GM18907 (cell line): ENCODE measurements around the gene DES.
"Not testable (repeated sequence)": the region's sequence is repeated elsewhere in the genome, so short reads cannot be mapped to it uniquely, and the experiment has no call there.

ENCODE experiments used
- ATAC-seq: cut with Tn5 transposase; IDR thresholded peaks from one replicate; pipeline ENCODE4 v1.9.1; 2021; ENCODE audit warnings: mild to moderate bottlenecking, moderate library complexity; ENCODE audit not compliant: unreplicated experiment

DES gene

DNA sequence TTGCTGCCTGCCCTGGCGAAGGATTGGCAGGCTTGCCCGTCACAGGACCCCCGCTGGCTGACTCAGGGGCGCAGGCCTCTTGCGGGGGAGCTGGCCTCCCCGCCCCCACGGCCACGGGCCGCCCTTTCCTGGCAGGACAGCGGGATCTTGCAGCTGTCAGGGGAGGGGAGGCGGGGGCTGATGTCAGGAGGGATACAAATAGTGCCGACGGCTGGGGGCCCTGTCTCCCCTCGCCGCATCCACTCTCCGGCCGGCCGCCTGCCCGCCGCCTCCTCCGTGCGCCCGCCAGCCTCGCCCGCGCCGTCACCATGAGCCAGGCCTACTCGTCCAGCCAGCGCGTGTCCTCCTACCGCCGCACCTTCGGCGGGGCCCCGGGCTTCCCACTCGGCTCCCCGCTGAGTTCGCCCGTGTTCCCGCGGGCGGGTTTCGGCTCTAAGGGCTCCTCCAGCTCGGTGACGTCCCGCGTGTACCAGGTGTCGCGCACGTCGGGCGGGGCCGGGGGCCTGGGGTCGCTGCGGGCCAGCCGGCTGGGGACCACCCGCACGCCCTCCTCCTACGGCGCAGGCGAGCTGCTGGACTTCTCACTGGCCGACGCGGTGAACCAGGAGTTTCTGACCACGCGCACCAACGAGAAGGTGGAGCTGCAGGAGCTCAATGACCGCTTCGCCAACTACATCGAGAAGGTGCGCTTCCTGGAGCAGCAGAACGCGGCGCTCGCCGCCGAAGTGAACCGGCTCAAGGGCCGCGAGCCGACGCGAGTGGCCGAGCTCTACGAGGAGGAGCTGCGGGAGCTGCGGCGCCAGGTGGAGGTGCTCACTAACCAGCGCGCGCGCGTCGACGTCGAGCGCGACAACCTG is at the start of gene DES:
Gene DES (plus strand): TSS at position 223 of the 857 bp plus-strand sequence. CDS start 86 bp downstream, at position 309.
- no peak for ATAC-seq

DNA sequence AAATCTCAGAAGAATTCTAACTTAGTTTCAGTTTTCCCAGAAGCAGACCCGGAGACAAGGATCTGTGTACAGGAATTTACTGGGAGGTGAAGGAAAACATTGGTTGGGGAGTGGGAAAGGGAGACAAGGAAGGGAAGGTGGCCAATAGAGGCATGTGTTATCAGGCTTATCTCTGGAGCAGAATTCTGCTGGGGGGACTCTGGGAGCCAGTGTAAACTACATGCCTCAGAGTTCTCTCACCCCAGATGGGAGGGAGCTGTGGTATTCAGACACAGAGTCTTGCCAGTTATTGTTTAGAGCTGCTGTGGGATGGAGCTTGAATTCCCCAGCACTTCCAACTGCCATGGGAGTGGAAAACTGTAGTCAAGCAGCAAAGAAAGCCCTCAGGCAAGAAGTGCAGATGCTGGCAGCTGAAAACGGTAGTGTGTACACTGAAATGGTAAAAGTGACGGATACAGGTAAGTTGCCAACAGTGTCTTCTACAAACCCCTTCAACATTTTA is 49.4 kb upstream of the DES start:
- ATAC-seq: no peak

DNA sequence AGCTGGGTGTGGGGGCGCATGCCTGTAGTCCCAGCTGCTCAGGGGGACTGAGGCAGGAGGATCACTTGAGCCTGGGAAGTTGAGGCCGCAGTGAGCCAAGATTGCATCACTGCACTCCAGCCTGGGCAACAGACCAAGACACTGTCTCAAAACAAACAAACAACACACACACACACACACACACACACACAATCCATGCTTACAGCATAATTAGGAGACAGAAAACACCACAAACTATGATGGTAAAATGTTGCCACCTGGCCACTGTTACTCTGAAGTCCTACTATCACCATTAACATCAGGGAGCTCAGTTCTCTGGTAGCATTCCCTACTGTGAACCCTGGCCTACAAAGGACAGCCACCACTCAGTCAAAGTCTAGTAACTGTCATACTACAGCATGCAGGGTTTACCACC is 48.7 kb upstream of the DES start:
- no peak for ATAC-seq

DNA sequence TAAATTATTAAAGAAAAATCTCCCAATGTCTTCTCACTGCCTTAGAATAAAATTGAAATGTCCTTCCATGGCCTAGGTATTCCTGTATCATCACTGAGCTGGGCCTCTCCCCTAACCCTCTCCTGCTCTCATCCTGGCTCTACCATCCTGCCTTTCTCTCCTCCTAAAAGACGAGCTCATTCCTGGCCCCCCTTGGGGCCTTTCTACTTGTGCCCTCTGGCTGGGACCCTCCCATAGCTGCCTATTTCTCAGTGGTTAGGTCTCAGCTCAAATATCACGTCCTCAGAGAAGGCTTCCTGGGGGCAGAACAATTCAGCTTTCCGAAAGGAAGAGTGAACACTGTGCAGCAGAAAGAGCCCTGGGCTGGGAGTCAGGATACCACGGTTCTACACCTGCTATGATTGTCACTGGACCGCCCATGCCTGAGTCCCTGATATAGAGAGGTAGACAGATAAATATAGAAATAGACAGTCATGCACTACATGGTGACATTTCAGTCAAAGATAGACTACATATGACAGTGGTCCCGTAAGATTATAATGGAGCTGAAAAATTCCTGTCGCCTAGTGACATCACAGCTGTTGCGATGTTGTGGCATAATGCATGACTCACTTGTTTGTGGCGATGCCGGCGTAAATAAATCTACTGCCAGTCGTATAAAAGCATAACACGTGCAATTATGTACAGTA is 39.9 kb upstream of the DES start:
- no peak for ATAC-seq

DNA sequence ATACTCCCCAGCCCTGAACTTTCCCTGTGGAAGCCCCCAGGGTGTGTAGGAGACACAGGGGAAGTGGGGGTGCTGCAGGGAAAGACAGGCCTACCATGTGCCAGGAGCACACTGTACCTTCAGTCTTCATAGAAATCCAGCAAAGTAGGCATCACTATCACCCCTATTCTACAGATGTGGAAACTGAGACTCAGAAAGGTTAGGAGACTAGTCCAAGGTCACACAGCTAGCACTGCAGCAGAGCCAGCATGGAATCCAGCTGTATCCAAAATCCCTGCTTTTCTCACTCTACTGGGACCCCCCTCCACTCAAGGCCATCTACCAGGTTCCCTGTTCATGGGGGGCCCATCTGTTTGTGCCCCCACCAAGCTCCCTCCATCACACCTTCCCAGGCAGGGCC is 37.3 kb upstream of the DES start:
- ATAC-seq: no peak

DNA sequence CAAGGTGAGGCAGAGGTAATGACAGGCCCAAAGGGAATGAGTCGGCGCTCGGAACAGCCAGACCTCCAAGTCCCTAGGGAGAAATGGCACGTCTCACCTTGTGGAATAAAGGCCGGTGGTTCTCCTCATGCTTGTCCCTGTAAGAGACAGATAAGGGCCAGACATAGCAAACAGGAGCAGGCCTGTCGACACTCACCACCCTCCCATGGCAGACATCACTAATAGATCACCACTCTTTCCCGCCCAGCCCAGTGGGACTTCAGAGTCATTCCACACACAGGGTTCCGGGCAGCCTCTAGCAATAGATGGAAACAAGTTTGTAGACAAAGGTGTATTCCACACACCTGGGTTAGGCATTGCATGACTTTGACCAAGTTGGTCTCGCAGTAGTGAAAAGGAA is 36.7 kb upstream of the DES start:
- no peak for ATAC-seq

DNA sequence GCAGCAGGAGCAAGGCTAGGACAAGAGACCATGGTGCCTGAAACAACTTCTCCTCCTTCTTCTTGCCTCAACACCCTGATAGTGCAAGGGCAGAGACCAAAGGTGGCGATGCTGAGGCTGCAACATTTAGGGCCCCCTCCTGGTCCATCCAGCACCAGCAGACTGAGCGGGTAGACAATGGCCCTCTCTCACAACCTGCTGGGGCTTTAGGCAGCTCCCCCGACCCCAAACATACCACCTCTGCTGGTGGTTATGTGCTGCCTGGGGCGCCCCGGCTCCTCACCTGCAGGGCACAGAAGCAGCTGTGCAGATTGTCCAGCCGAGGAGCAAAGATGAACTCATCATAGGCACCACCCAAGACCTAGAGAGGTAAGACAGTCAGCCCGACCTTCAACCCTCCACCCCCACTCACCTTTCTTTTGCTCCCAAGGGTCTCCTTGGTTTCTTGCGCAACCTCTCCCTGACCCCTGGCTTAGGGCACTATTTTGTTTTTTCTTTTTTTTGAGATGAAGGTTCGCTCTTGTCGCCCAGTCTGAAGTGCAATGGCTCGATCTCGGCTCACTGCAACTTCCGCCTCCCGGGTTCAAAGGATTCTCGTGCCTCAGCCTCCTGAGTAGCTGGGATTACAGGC is 34.0 kb upstream of the DES start:
- ATAC-seq: no peak

DNA sequence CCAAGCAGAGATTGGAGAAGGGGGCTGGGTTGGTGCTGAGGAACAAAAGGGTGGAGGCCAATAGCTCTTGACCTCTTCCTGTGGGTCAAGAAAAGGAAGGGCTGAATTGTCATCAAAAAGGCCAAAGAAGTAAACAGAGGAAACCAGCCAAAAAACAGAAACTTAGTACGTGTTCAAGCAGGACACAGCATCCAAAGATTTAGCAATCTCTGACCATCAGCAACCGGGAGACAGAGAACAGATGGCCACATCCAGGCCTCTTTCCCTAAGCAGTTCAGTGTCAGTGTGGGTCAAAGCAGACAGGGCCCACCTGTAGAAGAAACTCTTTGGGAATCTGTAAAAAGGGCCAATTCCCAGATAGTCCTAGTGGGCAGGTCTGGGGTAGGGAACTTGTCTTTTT is 33.3 kb upstream of the DES start:
- no peak for ATAC-seq

DNA sequence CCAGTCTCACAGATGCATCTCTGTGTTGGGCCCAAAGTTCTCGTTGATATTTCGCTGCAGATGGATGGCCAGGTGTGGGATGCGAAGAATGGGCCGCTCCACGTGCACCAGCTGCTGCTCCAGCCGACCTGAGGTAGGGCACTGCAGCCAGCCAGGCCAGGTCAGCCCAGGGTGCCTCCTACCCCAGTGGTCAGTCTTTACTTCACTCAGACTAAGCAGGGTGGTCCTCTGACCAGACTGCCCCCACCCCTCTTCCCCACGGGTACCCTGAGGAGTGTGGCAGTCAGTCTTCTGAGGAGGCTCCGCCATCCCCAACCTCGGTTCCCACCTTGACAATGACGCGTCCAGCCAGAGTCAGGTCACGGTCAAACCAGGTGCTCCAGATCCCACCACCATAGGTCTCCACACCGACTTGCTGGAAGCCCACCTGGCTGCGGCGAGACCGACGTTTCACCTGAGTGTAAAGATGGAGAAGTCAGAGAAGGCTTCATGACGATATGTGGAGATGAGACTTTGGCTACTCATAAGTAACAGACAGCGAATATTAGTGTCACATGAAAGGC is 32.1 kb upstream of the DES start:
- ATAC-seq: no peak

DNA sequence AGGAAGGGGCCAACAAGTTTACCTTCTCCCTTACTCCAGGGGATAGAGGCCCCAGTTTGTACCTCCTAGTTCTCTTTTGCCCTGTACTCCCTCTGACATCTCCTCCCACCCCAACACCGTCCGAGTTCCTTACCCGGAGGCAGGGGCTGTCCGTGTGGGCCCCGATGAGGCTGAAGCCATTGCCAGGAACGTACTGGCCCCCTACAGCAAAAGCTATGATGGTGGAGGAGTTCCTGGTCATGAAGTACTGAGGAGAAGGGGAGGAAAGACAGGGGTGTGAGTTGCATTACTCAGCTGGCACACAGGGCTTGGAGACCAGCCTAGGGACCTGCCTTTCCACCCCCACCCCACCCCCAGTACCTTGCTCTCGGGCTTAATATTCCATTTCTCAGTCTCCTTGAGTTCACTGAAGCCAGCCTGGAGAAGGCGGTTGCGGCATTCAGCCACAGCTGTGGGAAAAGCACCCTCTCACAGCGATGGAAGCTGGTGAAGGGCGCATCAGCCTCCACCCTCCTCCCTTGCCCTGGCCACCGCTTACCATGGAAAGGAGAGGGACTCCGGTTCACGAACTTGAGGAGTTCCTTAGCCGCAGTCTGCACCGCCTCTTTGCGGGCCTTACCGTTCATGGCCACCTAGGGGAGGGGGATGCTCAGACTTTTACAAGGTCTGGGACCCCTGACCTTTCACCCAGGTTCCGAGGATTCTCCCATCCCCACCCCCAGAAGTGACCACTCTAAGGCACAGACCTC is 31.5 kb upstream of the DES start:
- ATAC-seq: no peak

DNA sequence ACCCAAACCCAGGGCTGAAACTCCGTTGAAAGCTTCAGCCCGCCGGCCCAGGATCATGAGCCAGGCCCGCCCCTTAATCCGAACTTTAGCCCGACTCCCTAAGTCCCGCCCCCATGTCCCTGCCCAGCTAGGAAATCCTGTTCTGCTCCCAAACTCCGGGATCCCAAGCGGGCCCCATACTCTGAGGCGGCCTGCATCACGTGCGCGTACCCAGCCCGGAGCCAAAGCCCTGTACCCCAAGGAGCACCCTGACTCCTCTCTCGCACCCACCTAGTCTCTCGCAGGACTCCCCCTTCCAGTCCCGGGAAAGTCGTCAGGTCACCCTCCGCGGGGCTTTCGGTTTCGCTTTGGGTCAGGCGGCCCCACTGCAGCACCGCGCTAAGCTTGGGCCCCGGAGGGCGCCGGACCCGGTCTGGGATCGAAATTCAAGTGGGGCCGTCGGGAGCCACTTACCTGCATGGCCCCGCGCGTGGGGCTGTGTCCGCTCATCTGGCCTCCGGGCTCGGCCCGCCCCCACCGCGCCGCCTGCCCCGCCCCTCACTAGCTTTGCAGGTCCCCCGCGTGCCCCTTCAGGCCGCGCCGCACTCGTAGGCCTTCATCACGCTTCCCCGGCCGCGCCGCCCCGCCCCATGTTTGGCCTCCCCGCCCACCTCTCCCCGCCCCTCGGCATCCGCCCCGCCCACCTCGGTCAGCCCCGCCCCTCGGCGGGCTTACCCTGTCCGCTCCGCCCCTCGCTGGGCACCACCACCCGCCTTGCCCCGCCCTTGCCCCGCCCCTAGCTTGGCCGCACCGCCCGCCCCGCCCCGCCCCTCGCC is 30.7 kb upstream of the DES start, which contains the start of gene DNPEP:
Gene DNPEP (minus strand): TSS at position 607 of the 815 bp plus-strand sequence. CDS start 118 bp downstream, at position 489.
- peak; percentile 66 for ATAC-seq

DNA sequence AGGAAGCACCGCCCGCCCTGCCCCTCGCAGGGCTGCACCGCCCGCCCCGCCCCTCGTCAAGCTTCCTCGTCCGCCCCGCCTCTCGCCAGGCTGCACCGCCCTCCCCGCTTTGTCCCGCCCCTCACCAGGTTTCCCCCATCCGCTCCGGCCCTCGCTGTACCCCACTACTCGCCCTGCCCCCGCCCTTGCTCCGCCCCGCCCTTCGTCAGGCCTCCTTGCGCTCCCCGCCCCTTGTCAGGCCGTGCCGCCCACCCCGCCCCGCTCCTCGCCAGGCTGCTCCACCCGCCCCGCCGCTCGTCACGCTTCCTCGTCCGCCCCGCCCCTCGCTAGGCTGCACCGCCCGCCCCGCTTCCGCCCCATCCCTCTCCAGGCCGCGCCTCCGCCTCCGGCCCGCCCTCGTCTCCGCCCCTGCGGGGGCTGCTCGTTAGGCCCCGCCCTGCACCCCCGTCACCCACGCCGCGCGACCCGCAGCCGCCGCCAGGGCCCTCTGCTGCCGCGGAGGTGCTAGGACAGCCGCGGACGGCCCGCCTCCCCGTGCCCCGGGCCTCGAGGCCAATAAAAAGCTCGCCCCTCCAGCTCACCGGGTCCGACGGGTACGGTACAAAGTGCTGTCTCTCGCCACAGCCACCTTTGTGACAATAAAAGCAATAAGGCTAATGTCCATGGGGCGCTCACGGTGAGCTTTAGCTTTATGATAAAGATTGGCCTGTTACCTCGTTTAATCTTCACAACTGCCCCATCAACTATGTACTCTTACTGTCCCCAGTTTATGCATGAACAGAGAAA is 29.9 kb upstream of the DES start:
- ATAC-seq: peak; percentile 78

DNA sequence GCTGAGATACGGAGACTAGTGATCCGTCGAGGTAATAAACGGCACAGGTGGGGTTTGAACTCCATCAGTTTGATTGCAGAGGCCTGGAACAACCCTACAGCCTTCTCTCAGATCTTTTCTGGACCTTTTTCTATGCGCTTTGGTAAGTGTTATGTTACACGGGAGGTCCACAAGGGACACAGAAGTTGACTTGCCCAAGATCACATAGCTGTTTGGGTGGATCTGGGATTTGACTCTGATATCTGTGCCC is 29.3 kb upstream of the DES start:
- no peak for ATAC-seq

DNA sequence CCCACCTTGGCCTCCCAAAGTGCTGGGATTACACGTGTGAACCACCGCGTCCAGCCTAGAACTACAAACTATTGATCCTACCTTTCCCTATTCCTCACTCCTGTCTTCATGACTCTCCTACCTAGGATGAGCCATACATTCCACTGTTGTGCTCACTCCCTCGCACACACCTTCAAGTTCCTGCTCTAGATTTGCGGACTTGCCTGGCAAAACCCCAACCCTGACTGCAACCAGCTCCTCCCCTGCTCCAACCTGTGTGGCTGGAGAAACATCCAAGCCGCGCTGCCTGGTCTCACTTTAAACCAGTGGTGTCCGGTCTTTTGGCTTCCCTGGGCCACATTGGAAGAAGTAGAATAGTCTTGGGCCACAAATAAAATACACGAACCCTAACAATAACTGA is 25.4 kb upstream of the DES start:
- no peak for ATAC-seq

DNA sequence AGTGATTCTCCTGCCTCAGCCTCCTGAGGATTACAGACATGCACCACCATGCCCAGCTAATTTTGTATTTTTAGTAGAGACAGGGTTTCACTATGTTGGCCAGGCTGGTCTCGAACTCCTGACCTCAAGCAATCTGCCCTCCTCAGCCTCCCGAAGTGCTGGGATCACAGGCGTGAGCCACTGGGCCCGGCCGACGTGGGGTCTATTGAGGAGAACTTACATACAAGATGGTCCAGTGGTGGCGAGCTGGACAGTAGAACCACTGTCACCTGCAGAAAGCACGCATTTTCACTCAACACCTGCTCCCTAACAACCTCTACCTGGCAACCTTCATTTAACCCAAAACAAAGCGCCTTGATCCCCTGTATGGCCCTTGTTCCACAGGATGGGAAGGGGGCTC is 23.1 kb upstream of the DES start:
- not testable (repeated sequence) for ATAC-seq

DNA sequence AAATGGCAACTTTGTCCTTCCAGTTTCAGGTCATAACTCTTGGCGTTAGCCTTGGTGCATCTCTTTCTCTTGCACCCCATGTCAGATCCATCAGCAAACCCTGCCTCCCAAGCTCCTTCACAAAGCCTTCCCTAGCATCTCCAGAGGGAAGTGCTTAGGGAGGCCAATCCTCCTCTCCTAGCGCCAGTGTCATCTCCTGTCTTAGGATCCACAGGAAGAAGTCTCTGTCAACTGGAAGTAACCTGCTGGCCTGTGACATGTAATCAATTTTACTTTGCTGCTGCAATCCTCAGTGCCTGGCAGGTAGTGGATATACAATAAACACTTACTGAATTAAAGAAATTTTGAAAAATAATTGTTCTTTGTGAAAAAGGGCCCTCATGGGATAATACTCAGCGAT is 22.6 kb upstream of the DES start:
- ATAC-seq: no peak

DNA sequence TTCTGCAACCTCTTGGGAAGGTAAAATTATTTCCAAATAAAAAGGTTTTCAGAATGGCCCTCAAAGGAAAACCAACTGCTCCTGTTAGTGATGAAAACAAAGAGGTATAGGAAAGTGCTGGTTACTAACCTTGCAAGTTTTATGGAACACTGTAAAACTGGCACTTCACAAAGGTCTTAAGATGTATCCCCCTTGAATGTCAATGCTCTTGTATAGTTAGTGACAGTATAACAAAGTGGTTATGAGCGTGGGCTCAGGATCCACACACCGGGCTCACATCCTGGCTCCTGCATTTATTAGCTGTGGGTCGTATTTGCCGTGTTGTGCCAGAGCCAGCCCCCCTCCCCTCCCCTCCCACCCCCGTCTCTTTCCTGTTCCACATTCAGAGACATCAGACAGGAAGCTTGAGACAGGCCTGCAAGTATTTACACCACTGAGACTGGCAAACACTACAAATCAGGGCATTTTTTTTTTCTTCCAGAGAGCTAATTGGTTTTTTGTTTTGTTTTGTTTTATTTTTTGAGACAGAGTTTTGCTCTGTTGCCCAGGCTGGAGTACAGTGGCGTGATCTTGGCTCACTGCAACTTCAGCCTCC is 21.2 kb upstream of the DES start:
- ATAC-seq: no peak

DNA sequence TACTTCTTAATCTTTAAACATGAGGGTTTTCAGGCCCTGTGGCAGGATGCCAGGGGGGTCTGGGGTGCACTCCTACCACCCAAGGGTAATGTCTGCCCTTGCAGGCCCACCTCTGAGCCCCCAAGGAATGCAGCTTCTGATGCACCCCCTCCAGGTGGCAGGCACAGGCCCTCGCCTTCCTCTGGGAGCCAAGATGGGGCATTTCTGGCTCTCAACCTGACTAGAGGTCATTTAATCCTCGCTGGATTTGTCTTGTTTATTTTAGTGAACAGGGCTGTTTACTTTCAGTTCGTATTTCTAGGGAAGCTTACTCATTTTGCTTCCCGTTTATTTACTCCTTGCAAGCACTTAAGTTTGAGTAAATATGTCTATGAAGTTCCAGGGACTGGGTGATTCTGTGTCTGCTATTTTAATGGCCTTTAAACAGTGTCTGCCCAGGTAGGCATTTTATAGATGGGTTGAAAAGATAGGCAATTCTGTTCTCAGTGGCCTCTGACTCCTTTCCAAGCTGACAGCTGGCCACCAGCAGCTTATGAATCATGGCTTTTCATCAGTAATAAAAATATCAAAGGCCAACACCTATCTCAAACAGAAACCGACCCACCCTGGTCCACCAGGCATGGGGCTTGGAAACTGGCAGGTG is 19.3 kb upstream of the DES start:
- no peak for ATAC-seq
